ENCODE measurements around the gene CHST11.

Gene CHST11

GRCh38 chr12:104809251-104809650 is 352.5 kb downstream of the CHST11 start:
- DNase-seq (ENCODE audit: low read depth), result no peak

GRCh38 chr12:104809706-104810385 is 353.1 kb downstream of the CHST11 start:
- no peak for DNase-seq (ENCODE audit: low read depth)
